ACC112 (cell line): ENCODE results near the gene AIDA.
A peak's percentile ranks its signal among the peaks of the same experiment; 100 is the strongest.

Source experiments
- H2AFZ ChIP-seq: fragments of 200-600 bp; sonication (generic); one replicate; pipeline ENCODE4 v1.6.0; 2017; ENCODE audit warnings: antibody characterized with exemption, low read length; ENCODE audit not compliant: unreplicated experiment
- H3K27ac ChIP-seq: fragments of 200-600 bp; sonication (generic); 2 replicates; pipeline ENCODE4 v1.5.1; 2014; ENCODE audit warnings: low read depth, mild to moderate bottlenecking, antibody characterized with exemption, low read length, moderate library complexity
- H3K27me3 ChIP-seq: fragments of 200-600 bp; sonication (generic); 2 replicates; pipeline ENCODE4 v1.6.1; 2014; ENCODE audit warnings: mild to moderate bottlenecking, antibody characterized with exemption, low read length, moderate library complexity, mixed read lengths; ENCODE audit not compliant: insufficient read depth
- H3K36me3 ChIP-seq: fragments of 200-600 bp; sonication (generic); 2 replicates; pipeline ENCODE4 v1.6.1; 2016; ENCODE audit warnings: mild to moderate bottlenecking, antibody characterized with exemption, low read length, moderate library complexity, mixed read lengths; ENCODE audit not compliant: insufficient read depth
- H3K4me1 ChIP-seq: fragments of 200-600 bp; sonication (generic); one replicate; pipeline ENCODE4 v1.6.1; 2016; ENCODE audit warnings: low read length, mixed read lengths; ENCODE audit not compliant: insufficient read depth, unreplicated experiment, control insufficient read depth
- H3K4me3 ChIP-seq: fragments of 200-600 bp; sonication (generic); 2 replicates; pipeline ENCODE4 v1.5.1; 2014; ENCODE audit warnings: mild to moderate bottlenecking, low read depth, low read length
- H3K79me2 ChIP-seq: fragments of 200-600 bp; sonication (generic); one replicate; pipeline ENCODE4 v1.6.0; 2016; ENCODE audit warnings: low read length; ENCODE audit not compliant: control insufficient read depth, unreplicated experiment, insufficient read depth

AIDA gene

DNA sequence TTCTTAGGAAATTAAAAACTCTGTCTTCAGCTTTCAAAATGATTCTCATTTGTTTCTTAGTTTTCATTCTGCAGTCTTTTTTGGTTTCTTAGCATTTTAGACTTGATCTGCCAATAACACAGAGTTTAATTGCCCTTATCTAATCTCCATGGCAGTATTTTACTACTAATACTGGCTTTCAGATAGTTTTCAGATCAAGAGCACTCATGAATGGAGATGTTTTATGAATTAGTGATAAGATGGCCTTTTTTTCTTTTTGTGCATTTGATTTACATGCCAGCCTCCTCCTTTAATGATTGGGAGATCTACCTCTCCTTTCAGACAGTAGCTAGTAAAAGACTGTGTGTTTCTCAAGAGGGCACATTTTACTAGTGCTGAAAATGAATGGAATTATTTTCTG is 88.8 kb downstream of the AIDA start:
- Histone ChIP-seq H2AFZ (no peak overlapping the region), H3K4me3 (no peak overlapping the region), H3K27me3 (no peaks in the 10 kb centered on the region), H3K36me3 (peaks cover 7% of the 10 kb centered on the region), H3K4me1 (peaks cover 20% of the 10 kb centered on the region), H3K27ac (no peak overlapping the region), H3K79me2 (peaks cover 29% of the 10 kb centered on the region)

DNA sequence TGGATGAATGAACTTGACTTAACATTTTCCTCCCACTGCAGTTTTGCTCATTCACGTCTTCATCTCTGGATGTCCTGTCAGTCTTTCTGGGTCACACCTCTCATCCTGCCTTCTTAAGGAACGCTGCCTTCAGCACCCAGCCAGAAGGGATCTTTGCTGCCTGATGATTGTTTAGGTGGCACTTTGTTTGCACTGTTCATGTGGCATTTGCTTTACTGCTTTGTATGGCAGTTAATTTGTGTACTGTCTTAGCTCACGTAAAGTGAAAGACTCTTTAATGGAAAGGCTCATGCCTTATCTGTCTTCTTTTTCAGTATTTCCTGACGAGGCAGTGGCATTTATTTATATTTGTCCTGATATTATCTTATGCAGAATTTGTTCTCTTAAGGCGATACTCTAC is 89.5 kb downstream of the AIDA start:
- Histone ChIP-seq H3K27ac (no peak overlapping the region), H3K79me2 (peaks cover 34% of the 10 kb centered on the region), H3K4me3 (no peak overlapping the region), H3K36me3 (peaks cover 4% of the 10 kb centered on the region), H3K4me1 (peaks cover 16% of the 10 kb centered on the region), H3K27me3 (no peaks in the 10 kb centered on the region), H2AFZ (no peak overlapping the region)

DNA sequence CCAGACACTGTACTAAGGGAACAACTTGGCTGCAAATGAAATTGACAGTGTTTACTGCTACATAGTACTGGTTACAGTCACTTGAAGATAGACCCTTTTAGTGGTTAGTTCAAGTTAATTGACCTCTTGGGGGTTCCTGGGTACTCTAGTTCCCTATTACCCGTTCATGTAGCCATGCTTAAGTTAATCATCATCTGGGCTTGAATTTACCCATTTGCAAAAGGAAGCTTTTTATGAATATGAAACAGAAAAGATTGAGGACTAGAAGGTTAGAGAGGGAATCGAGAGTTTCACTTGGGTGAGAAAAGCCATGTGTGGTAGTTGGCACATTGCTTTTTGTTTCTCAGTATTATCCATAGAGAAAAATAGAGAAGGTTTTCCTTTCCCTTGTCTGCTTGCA is 91.7 kb downstream of the AIDA start:
- Histone ChIP-seq H3K4me1 (peaks cover 6% of the 10 kb centered on the region), H3K27me3 (no peaks in the 10 kb centered on the region), H3K4me3 (no peak overlapping the region), H3K36me3 (peaks cover 3% of the 10 kb centered on the region), H2AFZ (no peak overlapping the region), H3K79me2 (peaks cover 34% of the 10 kb centered on the region), H3K27ac (no peak overlapping the region)

DNA sequence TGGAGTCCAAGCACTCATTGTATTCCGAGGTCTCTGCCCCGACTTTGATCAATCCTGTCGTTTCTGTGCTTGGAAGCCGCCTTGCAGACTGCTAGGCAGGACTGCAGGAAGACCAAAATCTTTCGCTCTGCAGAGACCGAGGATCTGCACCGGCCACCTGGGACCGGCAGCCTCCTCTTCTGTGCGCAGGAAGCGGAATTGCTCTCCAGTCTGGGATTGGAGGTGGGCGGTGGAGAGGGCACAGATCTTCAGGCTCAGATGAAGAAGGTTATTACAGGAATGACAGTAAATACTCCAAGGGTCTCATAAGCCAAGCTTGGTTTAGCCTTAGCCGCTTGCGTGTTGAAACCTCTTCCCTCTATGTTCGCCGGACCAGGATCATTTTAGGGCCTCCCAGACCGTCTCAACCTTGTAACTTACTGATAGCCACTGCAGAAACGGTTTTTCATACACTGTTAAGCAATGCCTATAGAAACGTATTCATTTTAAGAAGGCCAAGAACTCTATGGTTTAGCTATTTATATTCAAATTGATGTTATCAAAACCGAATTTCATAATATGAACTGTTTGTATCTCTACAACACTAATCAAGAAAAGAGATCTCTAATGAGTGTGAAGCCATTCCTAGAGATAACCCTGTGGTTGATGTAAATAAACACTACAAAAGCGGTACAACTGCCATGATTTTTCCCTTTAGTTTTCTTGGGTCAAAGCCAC is 93.3 kb downstream of the AIDA start:
- H3K4me1 ChIP-seq, result peaks cover 6% of the 10 kb centered on the region
- H3K36me3 ChIP-seq, result no peaks in the 10 kb centered on the region; the same call in 1 of the 2 replicates
- peak overlapping the region; percentile 90 for H3K4me3 ChIP-seq
- H3K79me2 ChIP-seq, result peaks cover 34% of the 10 kb centered on the region
- 0 out of 2 replicates have a peak, but pooled peaks cover 5% of the 10 kb centered on the region for H3K27me3 ChIP-seq
- H3K27ac ChIP-seq, result no peak overlapping the region
- H2AFZ ChIP-seq, result no peak overlapping the region
